ENCODE results near the gene FAM114A2. TPM values are rescaled to one million over a fixed set of nuclear protein-coding genes. Genes with fewer than 3 reads are reported as not detected.

FAM114A2 gene
- 10 to 100 TPM; 13.9 to 21.4 (median 17.7) TPM for total RNA-seq

DNA sequence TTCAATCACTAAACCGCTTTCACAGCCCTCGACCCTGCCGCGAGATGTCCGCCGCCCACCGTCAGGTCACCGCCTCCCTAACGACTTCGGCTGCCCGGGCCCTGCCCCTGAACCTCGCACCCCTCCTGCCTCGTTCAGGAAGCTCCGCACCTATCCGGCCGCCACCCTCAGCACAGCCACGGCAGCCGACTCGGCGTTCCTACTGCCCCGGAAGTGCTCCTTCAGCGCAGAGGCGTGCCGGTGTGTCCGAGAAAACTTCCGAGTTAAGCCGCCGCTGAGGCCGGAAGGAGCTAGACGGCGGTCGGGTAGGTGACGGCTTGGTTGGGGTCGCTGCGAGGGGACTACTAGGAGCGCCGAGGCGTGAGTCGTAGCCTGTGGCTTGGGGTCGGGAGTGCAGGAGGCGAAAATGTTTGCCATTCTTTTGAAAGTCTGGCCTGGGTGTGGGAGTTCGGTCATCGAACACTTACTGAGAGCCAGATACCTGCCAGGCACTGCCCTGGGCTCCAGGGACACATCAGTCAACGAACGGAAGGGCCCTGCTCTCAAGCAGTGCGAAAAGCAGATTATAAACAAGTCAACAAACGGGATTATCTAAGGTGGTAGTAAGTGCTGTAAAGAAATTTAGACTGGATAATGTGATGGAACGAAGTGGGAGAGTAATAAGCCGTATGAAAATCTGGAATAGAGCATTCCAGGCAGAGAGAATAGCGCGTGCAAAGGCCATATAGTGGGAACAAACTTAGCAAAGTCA, at the start of gene FAM114A2, which contains the start of gene MFAP3:
Gene FAM114A2 (minus strand): TSS at position 204 of the 751 bp plus-strand sequence. CDS start 3,957 bp downstream, outside the sequence.
Gene MFAP3 (plus strand): TSS at position 261 of the 751 bp plus-strand sequence. CDS start 10,756 bp downstream, outside the sequence.
- TF ChIP-seq, protein P1, sequence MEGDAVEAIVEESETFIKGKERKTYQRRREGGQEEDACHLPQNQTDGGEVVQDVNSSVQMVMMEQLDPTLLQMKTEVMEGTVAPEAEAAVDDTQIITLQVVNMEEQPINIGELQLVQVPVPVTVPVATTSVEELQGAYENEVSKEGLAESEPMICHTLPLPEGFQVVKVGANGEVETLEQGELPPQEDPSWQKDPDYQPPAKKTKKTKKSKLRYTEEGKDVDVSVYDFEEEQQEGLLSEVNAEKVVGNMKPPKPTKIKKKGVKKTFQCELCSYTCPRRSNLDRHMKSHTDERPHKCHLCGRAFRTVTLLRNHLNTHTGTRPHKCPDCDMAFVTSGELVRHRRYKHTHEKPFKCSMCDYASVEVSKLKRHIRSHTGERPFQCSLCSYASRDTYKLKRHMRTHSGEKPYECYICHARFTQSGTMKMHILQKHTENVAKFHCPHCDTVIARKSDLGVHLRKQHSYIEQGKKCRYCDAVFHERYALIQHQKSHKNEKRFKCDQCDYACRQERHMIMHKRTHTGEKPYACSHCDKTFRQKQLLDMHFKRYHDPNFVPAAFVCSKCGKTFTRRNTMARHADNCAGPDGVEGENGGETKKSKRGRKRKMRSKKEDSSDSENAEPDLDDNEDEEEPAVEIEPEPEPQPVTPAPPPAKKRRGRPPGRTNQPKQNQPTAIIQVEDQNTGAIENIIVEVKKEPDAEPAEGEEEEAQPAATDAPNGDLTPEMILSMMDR (IDR thresholded peaks at IDR 0.05; ENCODE audit: low read depth) = no peak

DNA sequence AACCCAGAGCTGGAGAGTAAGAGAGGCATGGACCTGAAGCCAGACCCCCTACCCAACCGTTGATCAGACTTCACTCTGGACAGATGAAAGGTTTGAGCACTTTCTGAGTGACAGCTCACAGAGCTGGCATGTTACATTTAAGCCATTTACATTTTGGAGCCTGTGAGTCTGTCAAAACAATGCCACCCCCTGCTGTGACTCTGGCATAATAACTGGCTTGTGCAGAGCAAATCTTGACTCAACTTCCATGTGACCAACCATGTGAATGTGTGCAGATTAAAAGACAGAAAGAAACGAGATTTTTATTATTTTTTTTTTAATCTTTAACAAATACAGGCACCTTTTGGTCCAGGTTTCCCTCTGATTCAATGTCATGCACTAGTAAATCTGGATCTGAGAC, 48.5 kb upstream of the FAM114A2 start:
- TF ChIP-seq, protein P1 (IDR thresholded peaks at IDR 0.05; ENCODE audit: low read depth) = no peak

DNA sequence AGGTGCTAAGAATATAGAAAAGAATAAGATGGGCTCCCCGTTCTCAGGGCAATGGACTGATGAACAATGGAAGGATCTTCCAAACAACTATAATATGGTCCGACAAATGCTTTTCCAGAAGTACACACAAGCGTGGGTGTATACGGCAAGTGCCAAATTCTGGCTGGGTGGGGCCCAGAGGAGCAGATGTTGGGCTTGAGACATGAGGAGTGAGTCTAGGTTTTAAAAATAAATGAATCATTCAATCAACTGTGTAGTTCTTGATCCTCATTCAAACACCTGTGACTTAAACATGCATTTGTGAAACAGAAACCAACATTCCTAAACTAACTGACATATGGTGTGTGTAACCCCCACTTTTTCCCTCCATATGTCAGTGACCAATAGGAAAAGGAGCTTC, 47.9 kb upstream of the FAM114A2 start:
- TF ChIP-seq, protein P1 (IDR thresholded peaks at IDR 0.05; ENCODE audit: low read depth) = no peak

DNA sequence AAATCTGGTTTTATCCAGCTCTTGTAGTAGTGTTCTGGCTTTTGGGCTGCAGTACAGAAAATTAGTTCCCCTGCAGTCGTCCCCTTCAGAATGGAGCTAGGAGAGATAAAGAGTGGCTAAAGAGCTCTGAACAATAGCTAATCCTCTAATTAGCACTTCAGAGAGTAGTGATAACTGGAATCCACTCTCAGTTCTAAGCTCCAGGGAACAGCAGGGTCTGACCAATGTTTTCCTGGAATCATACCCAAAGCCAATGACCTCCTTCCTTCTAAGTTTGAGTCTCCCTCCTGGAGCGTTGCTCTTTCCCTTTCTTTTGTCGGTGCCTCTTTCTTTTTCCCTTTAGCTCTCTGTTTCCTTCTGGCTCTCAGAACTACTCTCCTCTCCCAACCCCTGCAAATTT, 47.4 kb upstream of the FAM114A2 start:
- TF ChIP-seq, protein P1 (IDR thresholded peaks at IDR 0.05; ENCODE audit: low read depth) = no peak

DNA sequence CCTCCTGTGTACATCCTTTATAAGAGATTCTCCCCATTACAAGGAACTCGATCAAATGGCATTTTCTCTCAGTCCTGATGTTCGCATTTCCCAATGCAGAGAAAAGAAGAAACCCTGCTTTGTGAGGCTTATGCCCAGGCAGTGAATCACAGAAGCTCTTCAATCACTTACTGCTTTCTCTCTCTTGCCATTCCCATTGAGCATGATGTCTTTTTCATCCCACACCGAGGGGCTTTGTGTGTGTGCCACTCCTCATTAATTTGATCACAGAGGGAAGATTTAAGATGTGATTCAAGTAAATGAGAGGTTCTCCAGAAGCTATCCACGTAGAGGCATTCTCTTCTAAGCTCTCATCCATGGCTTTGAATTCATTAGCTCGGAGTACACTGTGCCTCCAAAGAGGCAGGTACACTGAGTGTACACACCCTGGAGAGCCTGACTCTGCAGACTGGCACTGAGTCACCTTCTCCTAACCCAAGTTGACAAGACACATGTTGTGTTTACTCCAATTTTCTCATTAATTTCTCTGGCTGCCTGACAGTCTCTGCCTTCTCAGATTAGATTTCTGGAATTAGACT, 45.4 kb upstream of the FAM114A2 start:
- TF ChIP-seq, protein P1 (IDR thresholded peaks at IDR 0.05; ENCODE audit: low read depth) = no peak

DNA sequence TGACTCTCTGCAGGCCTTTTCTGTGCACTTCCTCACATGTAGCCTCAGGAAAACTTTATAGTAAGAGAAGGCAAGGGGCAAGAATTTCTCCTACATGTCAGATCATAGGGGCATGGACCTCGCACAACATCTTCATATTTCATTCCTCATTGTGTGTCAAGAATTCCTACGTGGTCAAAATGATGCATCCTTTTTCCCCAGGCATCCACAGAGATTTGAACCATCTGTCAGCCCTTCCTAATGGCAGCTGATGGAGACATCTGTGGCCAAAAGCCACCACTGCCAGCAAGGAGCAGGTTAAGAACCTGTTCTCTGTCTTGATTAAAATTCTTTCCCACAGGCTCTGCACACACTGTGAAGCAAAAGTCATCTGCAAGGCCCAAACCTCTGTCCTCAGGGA, 42.5 kb upstream of the FAM114A2 start:
- TF ChIP-seq, protein P1 (IDR thresholded peaks at IDR 0.05; ENCODE audit: low read depth) = no peak

DNA sequence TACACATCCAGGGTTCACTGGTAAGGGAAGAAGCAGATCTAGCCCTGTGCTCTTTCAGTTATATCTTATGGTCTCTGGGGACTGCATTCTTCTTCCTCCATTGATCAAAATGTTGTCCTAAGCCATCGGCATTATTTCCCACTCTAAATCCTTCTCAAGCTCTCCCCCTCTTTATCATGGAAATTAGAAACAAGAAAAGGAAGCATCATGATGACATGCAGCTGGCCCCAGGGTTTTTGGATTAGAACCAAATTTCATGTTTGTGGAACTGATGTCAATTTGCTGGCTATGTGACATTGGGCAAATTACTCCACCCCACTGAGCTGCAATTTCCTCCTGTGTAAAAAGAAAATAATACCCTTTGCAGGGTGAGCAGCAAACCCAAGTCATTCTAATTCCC, 39.6 kb upstream of the FAM114A2 start:
- TF ChIP-seq, protein P1 (IDR thresholded peaks at IDR 0.05; ENCODE audit: low read depth) = no peak
